Measurements from ENCODE around the gene ALDH1B1. TPM values are rescaled to one million over a fixed set of nuclear protein-coding genes. Genes with fewer than 3 reads are reported as not detected.

ALDH1B1 gene
- total RNA-seq, 1 experiment from 2014 or later, result 46.6 TPM

DNA sequence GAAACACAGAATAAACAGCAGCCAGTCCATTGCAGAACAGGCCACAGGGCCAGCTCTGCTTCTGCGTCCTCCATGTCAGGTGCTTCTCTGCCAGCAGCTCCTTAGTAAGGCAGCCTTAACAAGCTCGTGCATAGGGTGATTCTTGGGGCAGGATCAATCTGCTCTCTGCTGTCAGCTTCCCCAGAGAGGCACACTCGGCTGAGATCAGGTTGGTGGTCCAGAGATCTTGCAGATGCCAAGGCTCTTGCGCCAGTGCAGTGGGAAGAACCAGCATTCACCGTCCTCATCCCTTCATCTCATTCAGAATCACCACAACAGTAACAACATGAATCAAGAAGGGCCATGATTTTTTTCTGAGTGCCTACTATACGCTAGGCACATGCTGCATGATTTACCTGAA is 49.0 kb upstream of the ALDH1B1 start:
- no peaks in the 10 kb centered on the region for H3K36me3 ChIP-seq (ENCODE audit: control insufficient read depth in 1 of 2, insufficient read depth in 2 of 2, low read length in 2 of 2)
- no peaks in the 10 kb centered on the region for H4K20me1 ChIP-seq (ENCODE audit: insufficient read depth)
- no TSS peak for BruUV-seq (replicated peaks)
- H2AFZ ChIP-seq (ENCODE audit: low read depth, low read length, poor library complexity, severe bottlenecking), result no peak overlapping the region
- no peaks in the 10 kb centered on the region for H3K27me3 ChIP-seq (ENCODE audit: insufficient read depth, low read length)
- CTCF ChIA-PET, result no interaction called here
- RAD21 ChIA-PET (ENCODE audit: low non-redundant PET in 1 of 2, low total read pairs in 2 of 2, uncharacterized antibody in 2 of 2, unreplicated experiment in 2 of 2), result no interaction called here
- intact Hi-C loops (cut with micrococcal nuclease), result no loop called here
- no peak for TF ChIP-seq POLR2A (IDR thresholded peaks at IDR 0.05; ENCODE audit: borderline replicate concordance, extremely low read depth, insufficient read depth, insufficient read length)
- no peak for TF ChIP-seq ATF3 (IDR thresholded peaks at IDR 0.05)
- TF ChIP-seq YY1 (IDR thresholded peaks at IDR 0.05; ENCODE audit: extremely low read depth, insufficient replicate concordance, low read depth, low read length), result no peak
- no peak for TF ChIP-seq EZH2 (IDR thresholded peaks at IDR 0.05)
- no peak for TF ChIP-seq EGR1 (IDR thresholded peaks at IDR 0.05; ENCODE audit: low read depth)
- no peak for TF ChIP-seq SIN3A (IDR thresholded peaks at IDR 0.05; ENCODE audit: low read depth)
- TF ChIP-seq CBX3 (IDR thresholded peaks at IDR 0.05; ENCODE audit: low read depth), result no peak
- TF ChIP-seq, protein P1, sequence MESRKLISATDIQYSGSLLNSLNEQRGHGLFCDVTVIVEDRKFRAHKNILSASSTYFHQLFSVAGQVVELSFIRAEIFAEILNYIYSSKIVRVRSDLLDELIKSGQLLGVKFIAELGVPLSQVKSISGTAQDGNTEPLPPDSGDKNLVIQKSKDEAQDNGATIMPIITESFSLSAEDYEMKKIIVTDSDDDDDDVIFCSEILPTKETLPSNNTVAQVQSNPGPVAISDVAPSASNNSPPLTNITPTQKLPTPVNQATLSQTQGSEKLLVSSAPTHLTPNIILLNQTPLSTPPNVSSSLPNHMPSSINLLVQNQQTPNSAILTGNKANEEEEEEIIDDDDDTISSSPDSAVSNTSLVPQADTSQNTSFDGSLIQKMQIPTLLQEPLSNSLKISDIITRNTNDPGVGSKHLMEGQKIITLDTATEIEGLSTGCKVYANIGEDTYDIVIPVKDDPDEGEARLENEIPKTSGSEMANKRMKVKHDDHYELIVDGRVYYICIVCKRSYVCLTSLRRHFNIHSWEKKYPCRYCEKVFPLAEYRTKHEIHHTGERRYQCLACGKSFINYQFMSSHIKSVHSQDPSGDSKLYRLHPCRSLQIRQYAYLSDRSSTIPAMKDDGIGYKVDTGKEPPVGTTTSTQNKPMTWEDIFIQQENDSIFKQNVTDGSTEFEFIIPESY (IDR thresholded peaks at IDR 0.05; ENCODE audit: extremely low read depth, insufficient replicate concordance, low read length), result no peak
- TF ChIP-seq EZH2phosphoT487 (IDR thresholded peaks at IDR 0.05; ENCODE audit: borderline replicate concordance), result no peak
- TF ChIP-seq SP1 (IDR thresholded peaks at IDR 0.05; ENCODE audit: low read depth), result no peak
- TF ChIP-seq FOSL1 (IDR thresholded peaks at IDR 0.05; ENCODE audit: low read depth), result no peak
- TF ChIP-seq SRF (IDR thresholded peaks at IDR 0.05; ENCODE audit: low read depth), result no peak
- no peak for TF ChIP-seq JUND (IDR thresholded peaks at IDR 0.05)
- no peak for TF ChIP-seq ELF1 (IDR thresholded peaks at IDR 0.05; ENCODE audit: borderline replicate concordance, low read depth)
- H3K9ac ChIP-seq (ENCODE audit: low read length), result no peak overlapping the region
- POLR2A ChIA-PET, result no interaction called here
- no peaks in the 10 kb centered on the region for H3K9me2 ChIP-seq (ENCODE audit: insufficient read depth)
- no peak overlapping the region for H3K4me2 ChIP-seq (ENCODE audit: low read length)
- H3K4me1 ChIP-seq (ENCODE audit: control insufficient read depth in 1 of 2, insufficient read depth in 2 of 2, low read length in 2 of 2), result peaks cover 0 to 8% of the 10 kb centered on the region in 2 experiments; a peak in 2 of 4 replicates
- no peak overlapping the region for H3K4me3 ChIP-seq (replicated peaks in 1 of 2; ENCODE audit: low read depth in 1 of 2, low read length in 2 of 2)
- H3K27ac ChIP-seq (ENCODE audit: low read depth, low read length), result no peak overlapping the region
- no peaks in the 10 kb centered on the region for H3K9me3 ChIP-seq (ENCODE audit: control insufficient read depth in 1 of 2, insufficient read depth in 1 of 2, low read depth in 1 of 2, low read length in 2 of 2)
- DNase-seq (ENCODE audit: low read depth, low spot score) (no peak), ATAC-seq (no peak)
- no peaks in the 10 kb centered on the region for H3K79me2 ChIP-seq (ENCODE audit: insufficient read depth, low read length)

All from HCT116 (cell line).